ENCODE measurements around the gene UNC5B. TPM values are rescaled to one million over a fixed set of nuclear protein-coding genes. Genes with fewer than 3 reads are reported as not detected.
"Not testable (repeated sequence)": the region's sequence is repeated elsewhere in the genome, so short reads cannot be mapped to it uniquely, and the experiment has no call there.

The UNC5B gene
- total RNA-seq, 1 donor from 2014 or later = 13.1 TPM

DNA sequence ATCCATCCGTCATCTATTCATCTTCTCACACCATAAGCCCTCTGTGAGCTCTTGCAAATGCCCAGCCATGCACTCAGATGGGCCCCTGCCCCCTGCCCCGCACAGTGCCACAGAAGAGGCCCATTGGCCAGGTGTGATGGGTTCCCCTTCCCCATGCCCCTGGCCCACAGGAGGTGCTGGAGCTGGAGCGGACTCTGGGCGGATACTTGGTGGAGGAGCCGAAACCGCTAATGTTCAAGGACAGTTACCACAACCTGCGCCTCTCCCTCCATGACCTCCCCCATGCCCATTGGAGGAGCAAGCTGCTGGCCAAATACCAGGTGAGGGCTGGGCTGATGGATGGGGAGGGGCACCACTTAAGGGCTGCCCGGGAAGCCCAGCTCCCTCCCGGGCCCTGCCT, 83.3 kb downstream of the UNC5B start:
- no peak overlapping the region for H3K4me3 Mint-ChIP-seq (ENCODE audit: unreplicated experiment)
- no peak for DNase-seq (ENCODE audit: extremely low spot score, unreplicated experiment)
- TF ChIP-seq CTCF (IDR thresholded peaks at IDR 0.05) = no peak
- peaks cover 8% of the 10 kb centered on the region for H3K36me3 Mint-ChIP-seq (ENCODE audit: unreplicated experiment)
- no peak overlapping the region for H3K27ac Mint-ChIP-seq (ENCODE audit: unreplicated experiment)
- H3K27me3 Mint-ChIP-seq (ENCODE audit: unreplicated experiment) = no peaks in the 10 kb centered on the region
- no peaks in the 10 kb centered on the region for H3K4me1 Mint-ChIP-seq (ENCODE audit: unreplicated experiment)
- H3K9me3 Mint-ChIP-seq (ENCODE audit: unreplicated experiment) = no peaks in the 10 kb centered on the region

DNA sequence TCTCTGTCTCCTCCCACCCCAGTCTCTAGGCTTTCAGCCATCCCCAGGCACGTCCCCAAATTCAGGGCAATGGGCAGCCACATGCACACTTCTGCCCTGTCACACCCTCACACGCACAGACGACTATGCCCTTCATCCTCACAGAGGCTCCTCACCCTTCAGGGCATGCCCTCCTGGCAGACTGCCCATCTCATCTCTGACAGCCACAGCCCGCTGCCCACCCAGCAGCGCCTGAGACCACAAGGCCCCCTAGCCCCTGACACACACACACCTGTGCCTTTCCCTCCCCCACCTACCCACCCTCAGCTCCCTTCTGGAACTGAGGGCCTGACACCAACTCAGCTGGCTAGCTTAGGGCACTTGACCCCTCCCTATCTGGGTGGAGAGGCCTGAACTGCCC, 83.7 kb downstream of the UNC5B start:
- no peak for DNase-seq (ENCODE audit: extremely low spot score, unreplicated experiment)
- no peaks in the 10 kb centered on the region for H3K4me1 Mint-ChIP-seq (ENCODE audit: unreplicated experiment)
- H3K9me3 Mint-ChIP-seq (ENCODE audit: unreplicated experiment) = no peaks in the 10 kb centered on the region
- no peak overlapping the region for H3K27ac Mint-ChIP-seq (ENCODE audit: unreplicated experiment)
- H3K27me3 Mint-ChIP-seq (ENCODE audit: unreplicated experiment) = no peaks in the 10 kb centered on the region
- TF ChIP-seq CTCF (IDR thresholded peaks at IDR 0.05) = no peak
- no peak overlapping the region for H3K4me3 Mint-ChIP-seq (ENCODE audit: unreplicated experiment)
- peaks cover 8% of the 10 kb centered on the region for H3K36me3 Mint-ChIP-seq (ENCODE audit: unreplicated experiment)

- H3K9me3 Mint-ChIP-seq (ENCODE audit: unreplicated experiment); DNase-seq (ENCODE audit: extremely low spot score, unreplicated experiment); H3K4me1 Mint-ChIP-seq (ENCODE audit: unreplicated experiment); H3K27me3 Mint-ChIP-seq (ENCODE audit: unreplicated experiment); H3K36me3 Mint-ChIP-seq (ENCODE audit: unreplicated experiment); H3K4me3 Mint-ChIP-seq (ENCODE audit: unreplicated experiment); H3K27ac Mint-ChIP-seq (ENCODE audit: unreplicated experiment): not testable (repeated sequence)
These were observed 84.4 kb downstream of the UNC5B start for GRCh38 chr10:71296811-71297210.

DNA sequence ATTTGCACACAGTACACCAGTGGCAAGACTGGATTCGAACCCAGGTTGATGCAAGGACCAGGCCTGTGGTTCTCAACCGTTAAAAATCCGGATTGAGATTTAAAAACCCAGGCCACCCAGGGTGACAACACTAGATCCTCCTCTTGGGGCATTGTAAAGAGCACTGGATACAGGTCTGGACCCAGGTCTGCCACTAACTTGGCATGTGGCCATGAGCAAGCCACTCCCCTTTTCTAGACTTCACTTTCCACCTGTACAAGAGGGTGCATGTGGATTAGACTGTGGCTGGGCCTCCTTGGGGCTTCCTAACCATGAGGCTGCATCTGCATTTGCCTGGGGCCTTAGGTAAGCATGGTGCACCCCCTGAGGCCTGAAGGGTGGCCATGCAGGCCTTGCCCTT, 85.0 kb downstream of the UNC5B start:
- no peaks in the 10 kb centered on the region for H3K27me3 Mint-ChIP-seq (ENCODE audit: unreplicated experiment)
- H3K4me1 Mint-ChIP-seq (ENCODE audit: unreplicated experiment) = no peaks in the 10 kb centered on the region
- no peak for TF ChIP-seq CTCF (IDR thresholded peaks at IDR 0.05)
- no peak overlapping the region for H3K4me3 Mint-ChIP-seq (ENCODE audit: unreplicated experiment)
- H3K27ac Mint-ChIP-seq (ENCODE audit: unreplicated experiment) = no peak overlapping the region
- DNase-seq (ENCODE audit: extremely low spot score, unreplicated experiment) = no peak
- H3K9me3 Mint-ChIP-seq (ENCODE audit: unreplicated experiment) = no peaks in the 10 kb centered on the region
- peaks cover 8% of the 10 kb centered on the region for H3K36me3 Mint-ChIP-seq (ENCODE audit: unreplicated experiment)

- no peak for TF ChIP-seq CTCF (IDR thresholded peaks at IDR 0.05)
- no peak for DNase-seq (ENCODE audit: extremely low spot score, unreplicated experiment)
- H3K36me3 Mint-ChIP-seq (ENCODE audit: unreplicated experiment) = peaks cover 2% of the 10 kb centered on the region
- H3K4me1 Mint-ChIP-seq (ENCODE audit: unreplicated experiment) = no peaks in the 10 kb centered on the region
- H3K9me3 Mint-ChIP-seq (ENCODE audit: unreplicated experiment) = no peaks in the 10 kb centered on the region
- no peaks in the 10 kb centered on the region for H3K27me3 Mint-ChIP-seq (ENCODE audit: unreplicated experiment)
- H3K27ac Mint-ChIP-seq (ENCODE audit: unreplicated experiment) = no peak overlapping the region
- no peak overlapping the region for H3K4me3 Mint-ChIP-seq (ENCODE audit: unreplicated experiment)
These were observed 86.9 kb downstream of the UNC5B start for GRCh38 chr10:71299071-71299785.
